K562 (cell line): Measurements from ENCODE around the gene CDH8. TPM values are rescaled to one million over a fixed set of nuclear protein-coding genes. Genes with fewer than 3 reads are reported as not detected.

Source experiments
- ATAC-seq: fragments of 200-7000 bp; cut with Tn5 transposase; 3 replicates; pipeline ENCODE4 v1.9.1; 2020; ENCODE audit warnings: moderate library complexity
- BruUV-seq: library from RNA; stranded (reverse); fragments of 400-500 nt; replicated peaks from 2 replicates; lab custom pipeline; 2021; lab: Mats Ljungman, UMichigan
- CTCF ChIA-PET: fragments of 300-600 bp; formaldehyde crosslinking; extraction: SDS; loops from one replicate; lab custom pipeline; 2021; ENCODE audit warnings: low intra/inter-chr PET ratio; lab: Yijun Ruan, JAX
- POLR2A ChIA-PET: fragments of 300-600, 350-650 bp; sonication (Branson Sonifier 250); formaldehyde crosslinking; extraction: SDS; loops from one replicate; lab custom pipeline; 2021; ENCODE audit warnings: antibody characterized with exemption, inconsistent platforms; lab: Yijun Ruan, JAX
- DNase-seq, 4 experiments: peaks; one replicate each; pipeline versions ENCODE4 v3.0.0 to v3.0.0-alpha.2; 2011 to 2018; ENCODE audit warnings: low spot score in 3 of 4, mixed read lengths in 3 of 4; ENCODE audit errors: extremely low read depth in 1 of 4
- FAIRE-seq: peaks from 2 replicates; lab custom pipeline; 2011; peaks lifted over from hg19 to GRCh38; lab: Jason Lieb, UNC
- H2AFZ ChIP-seq: 2 replicates; pipeline ENCODE4 v1.6.0; 2011; ENCODE audit warnings: low read depth, low read length, control low read depth, inconsistent platforms
- H3K27ac ChIP-seq: fragments of 200-600 bp; 3 replicates; pipeline ENCODE4 v1.8.0; 2011; ENCODE audit warnings: low read depth, mild to moderate bottlenecking, control low read depth, inconsistent platforms, low read length, moderate library complexity, mixed read lengths; ENCODE audit errors: extremely low read depth
- H3K27me3 ChIP-seq, 2 experiments: fragments of 300-600 bp in 1 of 2; 2 replicates in 1 of 2; 3 replicates in 1 of 2; pipeline versions ENCODE4 v1.6.0 to v1.8.0; 2011; ENCODE audit warnings: inconsistent platforms in 2 of 2, low read length in 2 of 2, mild to moderate bottlenecking in 1 of 2, mixed read lengths in 1 of 2, moderate library complexity in 1 of 2; ENCODE audit not compliant: control insufficient read depth in 2 of 2, insufficient read depth in 2 of 2
- H3K36me3 ChIP-seq: fragments of 300-600 bp; 3 replicates; pipeline ENCODE4 v1.8.0; 2011; ENCODE audit warnings: mild to moderate bottlenecking, low read length, inconsistent platforms; ENCODE audit not compliant: control insufficient read depth, insufficient read depth
- H3K4me1 ChIP-seq, 2 experiments: fragments of 200-600 bp in 1 of 2; replicated peaks in 1 of 2; 2 replicates in 1 of 2; 3 replicates in 1 of 2; pipeline versions ENCODE4 v1.5.1 to v1.8.0; 2011; ENCODE audit warnings: inconsistent platforms in 2 of 2, low read length in 2 of 2, mild to moderate bottlenecking in 1 of 2, mixed read lengths in 1 of 2, moderate library complexity in 1 of 2; ENCODE audit not compliant: control insufficient read depth in 2 of 2, insufficient read depth in 2 of 2
- H3K4me2 ChIP-seq: 2 replicates; pipeline ENCODE4 v1.6.1; 2011; ENCODE audit warnings: low read length, control low read depth, inconsistent platforms, mixed read lengths; ENCODE audit not compliant: insufficient read depth
- H3K4me3 ChIP-seq: fragments of 200-600 bp; sonication (generic), shearing (Covaris generic); 2 replicates; pipeline ENCODE4 v1.5.1; 2016; ENCODE audit warnings: control low read depth, inconsistent platforms
- H3K79me2 ChIP-seq: fragments of 200-600 bp; 3 replicates; pipeline ENCODE4 v1.8.0; 2011; ENCODE audit warnings: low read length, inconsistent platforms; ENCODE audit not compliant: control insufficient read depth, insufficient read depth
- H3K9ac ChIP-seq, 2 experiments: 2 replicates each; pipeline versions ENCODE4 v1.6.0 to v1.6.1; 2011; ENCODE audit warnings: low read depth in 2 of 2, low read length in 2 of 2, control low read depth in 1 of 2, inconsistent platforms in 1 of 2, mild to moderate bottlenecking in 1 of 2, mixed read lengths in 1 of 2; ENCODE audit not compliant: insufficient read depth in 1 of 2
- H3K9me1 ChIP-seq: one replicate; pipeline ENCODE4 v1.6.0; 2011; ENCODE audit warnings: inconsistent platforms, mild to moderate bottlenecking, low read length, moderate library complexity; ENCODE audit not compliant: control insufficient read depth, insufficient read depth
- H3K9me3 ChIP-seq: replicated peaks from 2 replicates; pipeline ENCODE4 v1.5.1; 2011; ENCODE audit warnings: low read depth, low read length, inconsistent platforms; ENCODE audit not compliant: control insufficient read depth, insufficient read depth
- H4K20me1 ChIP-seq: replicated peaks from 2 replicates; pipeline ENCODE4 v1.6.1; 2011; ENCODE audit warnings: low read length, inconsistent platforms, mixed read lengths; ENCODE audit not compliant: control insufficient read depth, insufficient read depth
- CTCFL ChIP-seq: IDR thresholded peaks from 2 replicates; pipeline ENCODE4 v1.6.1; 2011; ENCODE audit warnings: borderline replicate concordance, low read depth, mild to moderate bottlenecking, moderate library complexity, low read length; ENCODE audit not compliant: insufficient read depth, poor library complexity, severe bottlenecking
- E2F6 ChIP-seq, 2 experiments: IDR thresholded peaks; 2 replicates each; pipeline ENCODE4 v1.6.1; 2011; ENCODE audit warnings: borderline replicate concordance in 1 of 2, control low read depth in 1 of 2, low read depth in 1 of 2, low read length in 1 of 2, mild to moderate bottlenecking in 1 of 2, mixed read lengths in 1 of 2, moderate library complexity in 1 of 2; ENCODE audit not compliant: insufficient read depth in 1 of 2, insufficient read length in 1 of 2, poor library complexity in 1 of 2, severe bottlenecking in 1 of 2; ENCODE audit errors: extremely low read depth in 1 of 2
- EGR1 ChIP-seq: fragments of 450-650 bp; conservative IDR thresholded peaks from 2 replicates; pipeline ENCODE4 v1.6.1; 2017; ENCODE audit warnings: mild to moderate bottlenecking
- FIP1L1 ChIP-seq: fragments of 200-400 bp; formaldehyde crosslinking; IDR thresholded peaks from 2 replicates; pipeline ENCODE4 v1.6.1; 2018; ENCODE audit warnings: mild to moderate bottlenecking, low read depth, low read length; ENCODE audit not compliant: poor library complexity, severe bottlenecking
- HOMEZ ChIP-seq: fragments of 250-450 bp; sonication (Bioruptor Pico); IDR thresholded peaks from 2 replicates; pipeline ENCODE4 v1.4.0; 2020; ENCODE audit warnings: mild to moderate bottlenecking, moderate library complexity
- KAT2B ChIP-seq: IDR thresholded peaks from one replicate; pipeline ENCODE4 v1.6.1; 2012; ENCODE audit warnings: low read depth, mild to moderate bottlenecking, control low read depth, inconsistent platforms, low read length, moderate library complexity
- RBBP5 ChIP-seq: fragments of 200-600 bp; sonication (generic); IDR thresholded peaks from 2 replicates; pipeline ENCODE4 v1.6.1; 2012; ENCODE audit warnings: borderline replicate concordance, mild to moderate bottlenecking, low read length, control low read depth, inconsistent platforms; ENCODE audit not compliant: insufficient read depth, poor library complexity, severe bottlenecking
- SMC3 ChIP-seq: conservative IDR thresholded peaks from 2 replicates; pipeline ENCODE4 v1.6.1; 2011; ENCODE audit warnings: low read depth, low read length, improper control_type of control experiment; ENCODE audit not compliant: insufficient read depth
- TBL1XR1 ChIP-seq, 2 experiments: IDR thresholded peaks; 2 replicates each; pipeline ENCODE4 v1.6.1; 2012; ENCODE audit warnings: improper control_type of control experiment in 2 of 2, low read length in 2 of 2, mild to moderate bottlenecking in 1 of 2
- TCF3 ChIP-seq: sonication (generic); formaldehyde crosslinking; IDR thresholded peaks from 2 replicates; pipeline ENCODE4 v1.4.0; 2020; ENCODE audit warnings: mild to moderate bottlenecking, missing genetic modification reagents
- TEAD2 ChIP-seq: fragments of 450-650 bp; IDR thresholded peaks from 2 replicates; pipeline ENCODE4 v1.6.1; 2016; ENCODE audit warnings: missing genetic modification characterization, control low read depth, missing compliant biosample characterization
- ZC3H4 ChIP-seq: sonication (generic); formaldehyde crosslinking; IDR thresholded peaks from 2 replicates; pipeline ENCODE4 v1.9.0; 2021; ENCODE audit warnings: missing genetic modification reagents, borderline replicate concordance
- ZNF3 ChIP-seq: fragments of 250-450 bp; sonication (Bioruptor Pico); IDR thresholded peaks from 2 replicates; pipeline ENCODE4 v1.5.0; 2021; ENCODE audit warnings: mild to moderate bottlenecking, moderate library complexity
- ZNF766 ChIP-seq: fragments of 200-800 bp; sonication (Bioruptor generic); conservative IDR thresholded peaks from 2 replicates; pipeline ENCODE4 v1.6.1; 2016; ENCODE audit warnings: missing genetic modification characterization, missing compliant biosample characterization
- whole genome bisulfite sequencing: fragments of 100-300 bp; shearing (Covaris generic); methylation state at CpG from one replicate; pipeline ENCODE4 v1.1.6; 2016; ENCODE audit warnings: low coverage, mixed read lengths; ENCODE audit not compliant: insufficient coverage; ENCODE audit errors: missing lambda C conversion rate; 5-methylcytosine and 5-hydroxymethylcytosine counted together
- in situ Hi-C: fragments of 300-500 bp; cut with MboI; formaldehyde crosslinking; loops from 4 replicates; pipeline ENCODE4 v1.15.0; 2018; ENCODE audit warnings: inconsistent platforms, mixed read lengths
- intact Hi-C: fragments of 100-400 bp; cut with micrococcal nuclease; formaldehyde crosslinking; loops from 2 replicates; pipeline ENCODE4 v1.14.2; 2022
- polyA plus RNA-seq, 8 experiments: library from polyadenylated mRNA; depleted of rRNA in 4 of 8; stranded (reverse) in 5 of 8; unstranded in 3 of 8; fragments of >200 nt; fragmentation: Nextera tagmentation in 2 of 8; fragmentation: Illumina TruSeq in 1 of 8; extraction: Ambion mirVana in 2 of 8; extraction: Trizol in 1 of 8; gene quantifications; 2 replicates each; pipeline versions ENCODE4 v1.2.1 to v1.2.3, GENCODE V29; 2011 to 2014; ENCODE audit warnings: inconsistent platforms in 1 of 8, missing spikeins in 1 of 8
- total RNA-seq, 7 experiments: library from RNA; depleted of rRNA in 6 of 7; stranded (reverse); fragments of >200 nt in 6 of 7; fragmentation: Illumina TruSeq in 2 of 7; extraction: Trizol in 2 of 7; gene quantifications; 2 replicates each; pipeline versions ENCODE4 v1.2.1 to v1.2.3, GENCODE V29; 2011 to 2021; ENCODE audit warnings: low replicate concordance in 1 of 7

Gene CDH8
- total and polyA plus RNA-seq, 9 of the 15 experiments (the other 6 are each of a cell fraction or from before 2014, with no cell fraction given): 0.22 to 1.4 (median 0.42) TPM; not detected in 4

GRCh38 chr16:62036802-62037135 is 531 bp upstream of the CDH8 start:
- ChIA-PET CTCF (no interaction called here), POLR2A (no interaction called here)
- Histone ChIP-seq H3K4me3 (no peak overlapping the region), H3K9me3 (no peaks in the 10 kb centered on the region), H3K27me3 (no peaks in the 10 kb centered on the region), H3K9me1 (no peaks in the 10 kb centered on the region), H3K4me1 (no peaks in the 10 kb centered on the region), H4K20me1 (no peaks in the 10 kb centered on the region), H2AFZ (no peak overlapping the region), H3K27ac (no peak overlapping the region), H3K79me2 (no peaks in the 10 kb centered on the region), H3K4me2 (no peak overlapping the region), H3K36me3 (no peaks in the 10 kb centered on the region)
- 4% methylated on average over 14 of the region's 15 CpGs for WGBS
- FAIRE-seq: no peak
- no TSS peak for BruUV-seq
- intact Hi-C loops (no loop called here), in situ Hi-C loops (no loop called here)
- no peak for DNase-seq
- ATAC-seq: no peak
- TF ChIP-seq ZNF3 (CRISPR knock-in tag) (no peak), RBBP5 (no peak), ZC3H4 (CRISPR knock-in tag) (no peak), EGR1 (no peak), FIP1L1 (no peak), ZNF766 (no peak), KAT2B (no peak), TEAD2 (tag) (no peak), TBL1XR1 (IDR thresholded peaks at IDR 0.05; ENCODE audit: low read length in 2 of 2) (no peak), E2F6 (IDR thresholded peaks at IDR 0.05; ENCODE audit: borderline replicate concordance in 1 of 2, extremely low read depth in 1 of 2, insufficient read depth in 1 of 2, insufficient read length in 1 of 2, low read depth in 1 of 2, low read length in 1 of 2, poor library complexity in 1 of 2, severe bottlenecking in 1 of 2) (no peak), TCF3 (no peak), CTCFL (no peak), HOMEZ (CRISPR knock-in tag) (no peak), SMC3 (no peak)
- TF ChIP-seq, all 486 proteins: peak for 0
- H3K9ac ChIP-seq: no peak overlapping the region
